Activated naive CD8-positive, alpha-beta T cell treated with anti-CD3 and anti-CD28 coated beads, Interleukin-2, amount 50 U/mL, for 24 hours (primary cell): ENCODE data around the gene MTG2.

Source experiments
- ATAC-seq: fragments of 150-1000 bp; cut with Tn5 transposase; one replicate; pipeline ENCODE4 v1.10.0; 2021
- DNase-seq: peaks from one replicate; pipeline ENCODE4 v3.0.0; 2021
- H3K27ac Mint-ChIP-seq: one replicate; pipeline ENCODE4 v1.8.0; 2021; ENCODE audit warnings: mild to moderate bottlenecking, mixed read lengths
- H3K27me3 Mint-ChIP-seq: one replicate; pipeline ENCODE4 v1.8.0; 2021; ENCODE audit warnings: mixed read lengths
- H3K36me3 Mint-ChIP-seq: one replicate; pipeline ENCODE4 v1.8.0; 2021; ENCODE audit warnings: low read depth, mixed read lengths
- H3K4me1 Mint-ChIP-seq: one replicate; pipeline ENCODE4 v1.8.0; 2021; ENCODE audit warnings: mixed read lengths
- H3K4me3 Mint-ChIP-seq: one replicate; pipeline ENCODE4 v1.8.0; 2021; ENCODE audit warnings: mild to moderate bottlenecking, moderate library complexity, mixed read lengths
- H3K9me3 Mint-ChIP-seq: one replicate; pipeline ENCODE4 v1.8.0; 2021; ENCODE audit warnings: mixed read lengths

MTG2 gene

GRCh38 chr20:62208795-62209755 is 26.2 kb downstream of the MTG2 start:
- no peak overlapping the region for H3K4me3 Mint-ChIP-seq
- H3K4me1 Mint-ChIP-seq = no peaks in the 10 kb centered on the region
- no peaks in the 10 kb centered on the region for H3K9me3 Mint-ChIP-seq
- no peak overlapping the region for H3K27ac Mint-ChIP-seq
- no peaks in the 10 kb centered on the region for H3K36me3 Mint-ChIP-seq
- ATAC-seq (no peak), DNase-seq (no peak)
- H3K27me3 Mint-ChIP-seq = peaks cover under 1% of the 10 kb centered on the region

DNA sequence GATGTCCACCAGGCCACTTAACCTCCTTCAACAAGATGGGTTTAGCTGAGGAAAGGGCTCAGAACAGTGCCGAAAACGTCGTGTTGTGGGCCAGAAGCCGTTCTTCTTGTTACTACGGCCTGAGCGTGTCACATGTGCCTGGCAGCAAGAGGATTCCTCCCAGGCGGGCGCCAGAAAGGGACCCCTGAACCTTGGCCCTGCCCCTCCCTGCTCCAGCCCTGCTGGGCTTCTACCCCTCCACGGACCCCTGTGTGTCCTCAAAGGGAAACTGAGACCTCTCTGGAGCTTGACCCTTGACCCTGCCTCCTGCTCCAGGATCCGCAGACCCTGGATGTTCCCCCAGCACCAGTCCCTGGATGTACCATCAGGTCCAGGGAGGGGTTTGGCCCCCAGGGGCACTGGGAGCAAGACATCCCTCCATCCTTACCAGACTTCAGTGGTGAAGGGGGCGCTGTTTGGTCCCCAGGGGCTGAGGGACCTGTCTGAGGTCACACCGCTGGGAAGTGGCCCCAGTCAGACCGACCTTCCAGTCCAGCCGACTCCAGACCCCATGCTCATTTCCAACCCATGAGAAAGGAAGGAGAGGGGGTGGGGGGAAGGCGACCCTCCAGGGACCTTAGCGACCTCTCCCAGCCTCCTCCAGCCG is 27.1 kb downstream of the MTG2 start:
- no peak overlapping the region for H3K27ac Mint-ChIP-seq
- no peaks in the 10 kb centered on the region for H3K4me1 Mint-ChIP-seq
- H3K36me3 Mint-ChIP-seq = no peaks in the 10 kb centered on the region
- peaks cover 6% of the 10 kb centered on the region for H3K27me3 Mint-ChIP-seq
- DNase-seq = no peak
- H3K4me3 Mint-ChIP-seq = no peak overlapping the region
- H3K9me3 Mint-ChIP-seq = no peaks in the 10 kb centered on the region
- no peak for ATAC-seq

DNA sequence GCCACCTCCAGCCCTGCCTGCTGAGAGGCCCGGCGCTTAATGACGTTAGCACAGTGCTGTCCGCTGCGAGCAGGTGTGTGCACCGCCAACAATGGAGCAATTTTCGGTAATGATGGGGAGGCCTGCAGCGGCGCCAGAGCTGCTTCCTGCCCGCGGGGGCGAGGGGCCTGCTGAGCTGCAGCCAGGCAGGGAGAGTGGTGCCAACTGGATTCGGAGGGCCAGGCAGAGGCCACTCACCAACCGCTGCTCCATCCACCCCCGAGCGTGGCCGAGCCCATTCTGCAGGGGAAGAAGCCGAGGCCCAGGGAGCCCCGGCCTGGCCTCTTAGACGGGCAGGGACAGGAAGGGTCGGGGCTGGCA is 27.6 kb downstream of the MTG2 start:
- Mint-ChIP-seq H3K36me3 (no peaks in the 10 kb centered on the region), H3K9me3 (no peaks in the 10 kb centered on the region), H3K27ac (no peak overlapping the region), H3K4me3 (no peak overlapping the region), H3K4me1 (no peaks in the 10 kb centered on the region), H3K27me3 (peaks cover 9% of the 10 kb centered on the region)
- DNase-seq (no peak), ATAC-seq (no peak)

- Mint-ChIP-seq H3K27me3 (peaks cover 11% of the 10 kb centered on the region), H3K36me3 (no peaks in the 10 kb centered on the region), H3K9me3 (no peaks in the 10 kb centered on the region), H3K27ac (no peak overlapping the region), H3K4me1 (no peaks in the 10 kb centered on the region), H3K4me3 (no peak overlapping the region)
- ATAC-seq = no peak
- DNase-seq = no peak
Measured at GRCh38 chr20:62211216-62211615, 28.4 kb downstream of the MTG2 start.

DNA sequence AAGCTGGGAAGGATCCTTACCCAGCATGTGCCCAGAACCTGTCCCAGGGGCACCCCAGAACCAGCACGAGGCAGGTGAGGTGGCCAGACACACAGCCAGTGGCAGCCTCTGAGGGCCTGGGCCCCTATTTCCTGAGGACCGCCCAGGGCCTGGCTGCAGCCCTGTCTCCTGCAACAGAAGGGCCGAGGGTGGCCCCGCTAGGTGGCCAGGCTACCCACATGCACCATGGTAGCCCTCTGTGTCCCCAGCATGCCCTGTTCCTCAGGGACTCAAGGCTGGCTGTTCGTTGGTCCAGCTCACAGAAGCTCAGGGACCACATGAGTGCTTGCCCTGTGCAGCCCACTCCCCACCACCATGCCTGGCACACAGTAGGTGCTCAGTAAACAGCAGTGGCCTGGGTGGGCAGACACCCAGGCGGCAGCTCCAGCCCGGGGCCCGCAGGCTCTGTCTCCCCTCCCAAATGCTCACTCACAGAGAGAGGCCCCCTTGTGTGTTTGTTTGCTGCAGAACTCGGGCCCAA is 29.0 kb downstream of the MTG2 start:
- no peaks in the 10 kb centered on the region for H3K4me1 Mint-ChIP-seq
- H3K36me3 Mint-ChIP-seq = no peaks in the 10 kb centered on the region
- DNase-seq (no peak), ATAC-seq (no peak)
- no peaks in the 10 kb centered on the region for H3K9me3 Mint-ChIP-seq
- H3K27ac Mint-ChIP-seq = no peak overlapping the region
- no peak overlapping the region for H3K4me3 Mint-ChIP-seq
- H3K27me3 Mint-ChIP-seq = peaks cover 11% of the 10 kb centered on the region

DNA sequence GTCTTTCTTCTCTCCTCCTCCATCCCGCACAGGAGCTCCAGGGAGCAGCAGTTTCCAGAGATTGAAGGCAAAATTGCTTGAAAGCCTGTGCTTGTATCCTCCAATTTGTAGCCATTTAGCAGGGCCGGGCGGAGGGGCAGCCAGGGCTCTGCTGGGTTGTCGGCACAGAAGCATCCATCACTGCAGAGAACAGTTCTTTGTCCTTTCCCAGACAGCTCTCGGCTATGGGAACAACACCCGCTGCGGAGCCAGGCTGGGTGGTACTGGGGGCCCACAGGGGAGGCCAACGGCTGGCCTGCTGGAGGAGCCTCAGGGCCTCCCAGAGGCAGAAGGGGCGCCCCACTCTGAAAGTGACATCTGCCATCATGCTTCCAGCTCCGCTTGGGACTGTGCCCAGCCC is 29.5 kb downstream of the MTG2 start:
- ATAC-seq (no peak), DNase-seq (no peak)
- no peaks in the 10 kb centered on the region for H3K36me3 Mint-ChIP-seq
- no peak overlapping the region for H3K27ac Mint-ChIP-seq
- no peaks in the 10 kb centered on the region for H3K9me3 Mint-ChIP-seq
- no peak overlapping the region for H3K4me3 Mint-ChIP-seq
- H3K4me1 Mint-ChIP-seq = no peaks in the 10 kb centered on the region
- H3K27me3 Mint-ChIP-seq = peaks cover 11% of the 10 kb centered on the region

DNA sequence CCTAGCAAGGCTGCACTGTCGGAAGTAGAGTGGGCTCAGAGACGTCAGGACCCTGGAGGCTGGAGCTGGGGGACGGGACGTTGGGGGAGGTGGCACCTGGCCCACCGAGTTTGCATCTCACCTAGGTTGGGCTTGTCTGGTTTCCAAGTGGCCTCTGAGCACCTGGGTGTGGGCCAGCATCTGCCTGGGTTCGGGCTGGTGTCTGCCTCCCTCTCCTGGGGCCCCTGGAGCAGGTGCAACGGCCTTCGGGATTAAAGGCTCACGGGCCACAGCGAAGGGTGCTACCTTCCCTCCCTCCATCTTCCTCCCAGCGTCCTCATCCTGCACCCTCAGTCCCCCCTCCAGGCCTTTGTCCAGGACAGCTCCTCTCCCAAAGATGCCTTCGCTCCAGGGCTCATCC is 31.2 kb downstream of the MTG2 start:
- ATAC-seq = no peak
- no peak overlapping the region for H3K27ac Mint-ChIP-seq
- no peaks in the 10 kb centered on the region for H3K4me1 Mint-ChIP-seq
- H3K36me3 Mint-ChIP-seq = no peaks in the 10 kb centered on the region
- DNase-seq = no peak
- H3K4me3 Mint-ChIP-seq = no peak overlapping the region
- H3K27me3 Mint-ChIP-seq = peaks cover 22% of the 10 kb centered on the region
- no peaks in the 10 kb centered on the region for H3K9me3 Mint-ChIP-seq

GRCh38 chr20:62215020-62215990 is 32.5 kb downstream of the MTG2 start:
- peaks cover 25% of the 10 kb centered on the region for H3K27me3 Mint-ChIP-seq
- H3K9me3 Mint-ChIP-seq = no peaks in the 10 kb centered on the region
- no peak for DNase-seq
- no peaks in the 10 kb centered on the region for H3K36me3 Mint-ChIP-seq
- no peak overlapping the region for H3K4me3 Mint-ChIP-seq
- H3K27ac Mint-ChIP-seq = no peak overlapping the region
- no peaks in the 10 kb centered on the region for H3K4me1 Mint-ChIP-seq
- no peak for ATAC-seq

DNA sequence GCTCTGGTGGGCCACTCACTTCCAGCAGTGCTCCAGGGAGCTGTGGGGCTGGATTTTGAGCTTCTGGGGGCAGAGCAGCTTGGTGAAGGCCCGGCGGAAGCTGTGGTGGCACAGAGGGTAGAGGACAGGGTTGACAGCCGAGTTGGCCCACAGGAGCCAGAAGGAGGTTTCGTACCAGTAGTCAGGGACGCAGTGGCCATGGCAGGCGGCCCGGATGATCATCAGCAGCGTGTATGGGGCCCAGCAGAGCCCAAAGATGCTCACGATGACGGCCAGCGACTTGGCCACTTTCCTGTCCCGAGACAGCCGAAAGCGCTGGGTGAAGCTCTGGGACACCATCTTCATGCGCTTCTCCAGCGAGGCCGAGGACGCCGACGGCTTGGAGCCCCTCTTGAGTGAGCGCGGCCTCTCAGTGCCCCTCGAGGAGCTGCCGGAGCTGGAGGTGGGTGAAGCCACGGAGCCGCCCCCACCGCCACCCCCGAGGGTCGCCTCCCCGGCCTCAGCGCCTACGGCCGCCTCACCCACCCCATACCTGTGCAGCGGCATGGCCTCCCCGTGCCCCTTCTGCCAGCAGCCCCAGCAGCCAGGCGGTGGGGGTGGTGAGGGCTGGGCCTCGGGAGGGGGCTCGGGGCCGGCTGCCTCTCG is 33.3 kb downstream of the MTG2 start:
- ATAC-seq (no peak), DNase-seq (no peak)
- Mint-ChIP-seq H3K27me3 (peaks cover 31% of the 10 kb centered on the region), H3K36me3 (no peaks in the 10 kb centered on the region), H3K9me3 (no peaks in the 10 kb centered on the region), H3K4me1 (no peaks in the 10 kb centered on the region), H3K27ac (no peak overlapping the region), H3K4me3 (no peak overlapping the region)

DNA sequence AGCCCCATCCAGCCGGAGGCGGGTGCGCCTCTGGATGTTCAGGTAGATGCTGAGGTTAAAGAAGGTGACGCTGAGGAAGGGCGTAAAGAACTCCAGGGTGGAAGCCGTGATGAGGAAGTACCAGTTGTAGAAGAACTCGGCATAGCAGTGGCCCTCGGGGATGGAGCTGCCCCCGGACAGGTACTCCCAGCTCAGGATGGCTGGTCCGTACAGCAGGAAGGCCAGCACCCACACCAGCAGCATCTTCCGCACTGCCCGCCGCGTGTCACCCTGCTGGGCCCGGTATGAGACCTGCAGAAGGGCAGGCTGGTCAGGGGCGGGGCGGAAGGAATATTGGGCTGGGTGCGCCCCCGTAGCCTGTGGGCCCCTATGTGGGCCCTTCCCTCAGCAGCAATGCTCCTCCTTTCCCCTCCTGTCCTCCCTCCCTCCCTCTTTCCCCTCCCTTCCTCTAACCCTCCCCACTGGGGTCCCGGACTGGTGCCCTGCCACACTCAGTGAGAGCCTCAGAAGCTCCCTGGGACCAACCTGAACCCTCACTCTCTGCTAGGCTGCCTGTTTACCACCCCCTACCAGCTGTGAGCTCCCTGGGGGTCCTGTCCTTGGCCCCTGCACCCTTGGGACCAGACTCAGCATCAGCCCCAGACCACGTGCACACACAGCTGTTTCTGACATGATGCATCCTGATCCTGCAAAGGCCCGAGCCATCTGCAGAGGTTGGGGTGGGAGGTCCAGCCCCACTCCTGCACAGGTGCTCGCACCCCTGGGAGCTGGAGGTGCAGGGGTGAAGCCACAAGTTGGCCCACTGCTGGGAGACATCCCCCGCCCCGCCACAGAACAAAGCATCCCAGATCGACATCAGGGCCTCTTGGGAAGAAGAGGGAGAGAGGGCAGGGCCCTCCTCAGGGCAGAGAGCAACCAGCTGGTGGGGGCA is 34.1 kb downstream of the MTG2 start:
- ATAC-seq (no peak), DNase-seq (no peak)
- Mint-ChIP-seq H3K4me3 (no peak overlapping the region), H3K27me3 (peaks cover 36% of the 10 kb centered on the region), H3K9me3 (no peaks in the 10 kb centered on the region), H3K36me3 (no peaks in the 10 kb centered on the region), H3K4me1 (no peaks in the 10 kb centered on the region), H3K27ac (no peak overlapping the region)

DNA sequence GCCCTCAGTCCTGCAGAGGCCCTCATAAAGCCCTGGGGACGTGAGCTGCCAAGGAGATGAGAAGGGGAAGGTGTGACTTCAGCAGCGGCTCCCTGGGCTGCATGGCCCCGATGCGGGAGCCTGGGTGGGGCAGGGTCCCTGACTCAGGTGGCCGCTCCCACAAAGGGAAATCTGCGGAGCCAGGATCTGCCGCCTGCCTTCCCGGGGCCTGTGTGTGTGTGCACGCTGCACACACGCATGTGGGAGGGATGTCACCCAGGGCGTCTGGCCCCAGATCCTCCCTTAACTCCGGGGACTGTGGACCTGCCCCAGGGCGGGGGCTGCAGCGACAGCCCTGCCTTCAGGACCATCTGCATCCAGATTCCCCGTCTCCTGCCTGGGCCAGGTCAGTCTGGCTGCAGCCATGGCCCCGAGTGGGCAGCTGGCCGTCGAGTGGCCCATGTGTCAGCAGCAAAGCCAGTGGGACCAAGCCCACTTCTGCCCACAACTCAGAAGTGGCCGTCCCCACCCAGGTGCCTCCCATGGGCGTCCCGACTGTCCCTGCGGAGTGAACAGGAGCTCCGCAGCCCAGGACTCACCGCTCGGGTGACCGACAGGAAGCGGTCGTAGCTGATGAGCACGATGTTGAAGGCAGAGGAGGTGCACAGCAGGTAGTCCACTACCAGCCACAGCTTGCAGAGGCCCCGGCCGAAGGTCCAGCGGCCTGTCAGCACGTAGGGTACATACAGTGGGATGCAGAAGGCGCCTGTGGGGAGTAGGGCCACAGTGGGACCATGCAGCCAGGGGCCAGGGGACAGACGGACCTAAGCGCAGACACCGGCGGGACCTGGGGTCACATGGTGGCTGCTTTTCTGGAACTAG is 35.3 kb downstream of the MTG2 start:
- ATAC-seq (no peak), DNase-seq (no peak)
- Mint-ChIP-seq H3K36me3 (no peaks in the 10 kb centered on the region), H3K4me3 (no peak overlapping the region), H3K27ac (no peak overlapping the region), H3K4me1 (no peaks in the 10 kb centered on the region), H3K9me3 (no peaks in the 10 kb centered on the region), H3K27me3 (peaks cover 48% of the 10 kb centered on the region)

DNA sequence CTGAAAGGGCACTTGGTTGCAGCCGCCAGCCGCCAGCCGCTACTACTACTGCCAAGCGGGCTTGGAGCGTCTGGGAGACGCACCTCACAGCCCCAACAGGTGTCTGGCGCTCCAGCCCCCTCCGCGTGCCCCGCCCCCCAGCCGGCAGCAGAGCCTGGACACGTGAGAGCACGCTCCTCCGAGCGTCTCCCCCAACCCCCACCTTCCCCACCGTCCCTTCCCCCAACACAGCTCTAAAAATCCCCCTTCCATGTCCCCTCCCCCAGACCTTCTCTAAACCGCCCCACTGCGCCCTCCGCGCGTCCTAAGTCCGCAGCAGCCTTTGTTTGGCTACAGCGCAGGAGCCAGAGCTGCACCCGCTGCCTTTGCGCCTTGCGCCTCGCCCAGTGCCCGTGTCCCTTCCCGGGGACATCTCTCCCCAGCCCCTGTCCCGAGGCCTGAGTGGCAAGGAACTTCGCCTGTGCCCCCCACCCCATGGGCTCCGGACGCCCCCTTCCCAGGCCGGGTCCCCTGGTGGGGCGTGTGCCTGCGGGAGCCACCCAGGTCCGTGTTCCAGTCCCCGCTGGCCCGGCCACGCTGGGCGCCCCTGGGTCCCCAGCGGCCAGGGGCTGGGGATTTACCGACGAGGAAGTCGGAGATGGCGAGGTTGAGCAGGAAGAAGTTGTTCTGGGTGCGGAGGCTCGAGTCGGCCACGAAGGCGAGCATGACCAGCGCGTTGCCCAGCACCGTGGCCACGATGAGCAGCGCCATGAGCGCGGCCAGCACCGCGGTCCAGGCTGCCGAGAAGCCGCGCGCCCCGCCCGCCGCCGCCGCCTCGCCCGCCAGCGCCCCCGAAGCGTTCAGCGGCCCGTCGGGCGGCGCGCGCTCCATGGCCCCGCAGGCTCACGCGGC is 36.5 kb downstream of the MTG2 start:
- no peaks in the 10 kb centered on the region for H3K36me3 Mint-ChIP-seq
- H3K27ac Mint-ChIP-seq = no peak overlapping the region
- no peaks in the 10 kb centered on the region for H3K9me3 Mint-ChIP-seq
- H3K27me3 Mint-ChIP-seq = peaks cover 46% of the 10 kb centered on the region
- H3K4me3 Mint-ChIP-seq = no peak overlapping the region
- DNase-seq (no peak), ATAC-seq (no peak)
- H3K4me1 Mint-ChIP-seq = no peaks in the 10 kb centered on the region
